ENCODE measurements around the gene SDHC.
A peak's percentile ranks its signal among the peaks of the same experiment; 100 is the strongest.

SDHC gene

DNA sequence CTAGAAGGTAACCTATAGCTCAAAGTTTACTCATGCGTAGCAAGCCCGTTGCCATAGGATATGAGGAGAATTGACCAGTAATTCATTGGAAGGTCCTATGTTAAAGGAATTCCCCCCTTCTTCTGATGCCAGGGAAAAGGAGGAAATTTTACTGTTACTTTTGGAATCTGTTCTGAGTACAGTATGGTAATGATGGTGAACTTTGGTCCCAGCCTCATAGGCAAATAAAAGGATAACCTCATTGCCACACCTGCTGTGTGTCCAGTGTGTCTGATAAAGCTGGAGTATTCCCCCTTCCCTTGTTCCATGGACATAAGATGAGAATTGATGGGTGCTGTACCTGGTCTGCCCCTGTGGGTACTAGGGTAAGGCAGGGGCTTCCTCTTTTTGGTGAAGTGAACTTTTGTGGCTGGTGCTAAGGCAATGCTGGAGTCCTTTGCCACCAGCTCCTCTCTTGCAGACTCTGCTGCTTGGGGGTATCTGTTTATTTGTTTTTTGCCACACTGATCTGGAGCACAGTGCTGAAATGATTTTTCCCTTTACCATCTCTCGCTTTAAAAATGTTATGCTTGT lies 26.6 kb upstream of the SDHC start:
- TF ChIP-seq, protein P1, sequence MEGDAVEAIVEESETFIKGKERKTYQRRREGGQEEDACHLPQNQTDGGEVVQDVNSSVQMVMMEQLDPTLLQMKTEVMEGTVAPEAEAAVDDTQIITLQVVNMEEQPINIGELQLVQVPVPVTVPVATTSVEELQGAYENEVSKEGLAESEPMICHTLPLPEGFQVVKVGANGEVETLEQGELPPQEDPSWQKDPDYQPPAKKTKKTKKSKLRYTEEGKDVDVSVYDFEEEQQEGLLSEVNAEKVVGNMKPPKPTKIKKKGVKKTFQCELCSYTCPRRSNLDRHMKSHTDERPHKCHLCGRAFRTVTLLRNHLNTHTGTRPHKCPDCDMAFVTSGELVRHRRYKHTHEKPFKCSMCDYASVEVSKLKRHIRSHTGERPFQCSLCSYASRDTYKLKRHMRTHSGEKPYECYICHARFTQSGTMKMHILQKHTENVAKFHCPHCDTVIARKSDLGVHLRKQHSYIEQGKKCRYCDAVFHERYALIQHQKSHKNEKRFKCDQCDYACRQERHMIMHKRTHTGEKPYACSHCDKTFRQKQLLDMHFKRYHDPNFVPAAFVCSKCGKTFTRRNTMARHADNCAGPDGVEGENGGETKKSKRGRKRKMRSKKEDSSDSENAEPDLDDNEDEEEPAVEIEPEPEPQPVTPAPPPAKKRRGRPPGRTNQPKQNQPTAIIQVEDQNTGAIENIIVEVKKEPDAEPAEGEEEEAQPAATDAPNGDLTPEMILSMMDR (IDR thresholded peaks at IDR 0.05; ENCODE audit: low read depth, low read length): no peak
- TF ChIP-seq MYC (IDR thresholded peaks at IDR 0.05; ENCODE audit: low read depth, low read length) (no peak), POLR2A (IDR thresholded peaks at IDR 0.05; ENCODE audit: extremely low read depth, insufficient read length) (no peak)
- TF ChIP-seq, protein P2, sequence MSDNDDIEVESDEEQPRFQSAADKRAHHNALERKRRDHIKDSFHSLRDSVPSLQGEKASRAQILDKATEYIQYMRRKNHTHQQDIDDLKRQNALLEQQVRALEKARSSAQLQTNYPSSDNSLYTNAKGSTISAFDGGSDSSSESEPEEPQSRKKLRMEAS (IDR thresholded peaks at IDR 0.05; ENCODE audit: low read depth, low read length): no peak
- H3K4me3 ChIP-seq (ENCODE audit: low read depth, low read length): no peak overlapping the region
- DNase-seq (ENCODE audit: low read depth): peak; percentile 21

DNA sequence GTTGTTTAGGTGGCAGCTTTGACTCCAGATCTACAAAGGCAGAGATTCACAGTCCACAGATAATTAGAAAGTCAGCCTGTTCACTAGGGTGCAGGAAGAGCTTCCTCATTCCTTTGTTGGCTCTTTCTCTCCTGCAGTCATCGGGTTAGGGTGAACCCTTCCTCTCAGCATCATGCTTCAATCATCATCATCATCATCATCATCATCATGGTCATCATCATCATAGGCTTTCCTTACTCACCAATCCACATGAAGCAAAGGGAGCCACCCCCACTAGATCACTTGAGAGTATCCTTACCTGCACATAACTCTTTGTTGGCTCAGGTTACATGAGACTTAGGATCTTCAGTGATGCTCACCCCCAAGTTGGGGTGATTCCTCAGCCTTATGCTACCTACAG lies 23.4 kb upstream of the SDHC start:
- no peak for DNase-seq (ENCODE audit: low read depth)
- TF ChIP-seq POLR2A (IDR thresholded peaks at IDR 0.05; ENCODE audit: extremely low read depth, insufficient read length) (no peak), MYC (IDR thresholded peaks at IDR 0.05; ENCODE audit: low read depth, low read length) (no peak)
- TF ChIP-seq, protein P2 (IDR thresholded peaks at IDR 0.05; ENCODE audit: low read depth, low read length): no peak
- TF ChIP-seq, protein P1 (IDR thresholded peaks at IDR 0.05; ENCODE audit: low read depth, low read length): no peak
- H3K4me3 ChIP-seq (ENCODE audit: low read depth, low read length): no peak overlapping the region

DNA sequence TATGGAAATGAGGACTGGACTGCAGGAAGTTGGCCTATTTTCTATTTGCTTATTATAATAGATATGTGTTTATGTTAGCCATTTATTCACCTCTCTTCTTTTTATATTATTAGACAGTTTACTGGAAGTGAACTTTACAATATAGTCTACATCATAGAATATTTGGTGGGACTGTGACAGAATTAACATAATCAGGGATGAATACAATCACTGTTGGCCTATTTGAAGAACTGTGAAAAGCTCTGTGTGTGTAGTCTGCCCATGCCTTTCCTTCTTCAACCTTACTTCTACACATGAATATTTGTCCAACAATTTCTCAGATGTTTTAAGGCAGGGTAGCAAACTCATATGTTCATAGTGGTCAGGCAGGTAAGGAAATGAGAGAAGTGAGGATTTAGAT lies 16.8 kb upstream of the SDHC start:
- no peak for TF ChIP-seq POLR2A (IDR thresholded peaks at IDR 0.05; ENCODE audit: extremely low read depth, insufficient read length)
- TF ChIP-seq MYC (IDR thresholded peaks at IDR 0.05; ENCODE audit: low read depth, low read length): no peak
- TF ChIP-seq, protein P2 (IDR thresholded peaks at IDR 0.05; ENCODE audit: low read depth, low read length): no peak
- TF ChIP-seq, protein P1 (IDR thresholded peaks at IDR 0.05; ENCODE audit: low read depth, low read length): no peak
- no peak for DNase-seq (ENCODE audit: low read depth)
- H3K4me3 ChIP-seq (ENCODE audit: low read depth, low read length): no peak overlapping the region

DNA sequence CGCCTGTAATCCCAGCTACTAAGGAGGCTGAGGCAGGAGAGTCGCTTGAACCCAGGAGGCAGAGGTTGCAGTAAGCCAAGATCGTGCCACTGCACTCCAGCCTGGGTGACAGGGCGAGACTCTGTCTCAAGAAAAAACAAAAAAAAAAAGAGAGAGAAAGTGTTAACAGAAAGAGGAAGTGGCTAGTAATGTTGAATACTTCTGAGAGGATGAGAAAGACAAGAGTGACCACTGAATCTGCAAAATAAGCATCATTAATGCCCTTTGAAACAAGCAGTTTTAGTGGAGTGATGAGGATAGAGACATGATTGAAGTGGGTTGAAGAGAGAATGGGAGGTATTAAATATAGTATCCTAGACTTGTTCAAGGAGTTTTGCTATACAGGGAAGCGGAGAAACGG lies 16.1 kb upstream of the SDHC start:
- TF ChIP-seq POLR2A (IDR thresholded peaks at IDR 0.05; ENCODE audit: extremely low read depth, insufficient read length): no peak
- TF ChIP-seq, protein P2 (IDR thresholded peaks at IDR 0.05; ENCODE audit: low read depth, low read length): no peak
- TF ChIP-seq, protein P1 (IDR thresholded peaks at IDR 0.05; ENCODE audit: low read depth, low read length): no peak
- no peak for TF ChIP-seq MYC (IDR thresholded peaks at IDR 0.05; ENCODE audit: low read depth, low read length)
- no peak overlapping the region for H3K4me3 ChIP-seq (ENCODE audit: low read depth, low read length)
- peak; percentile 54 for DNase-seq (ENCODE audit: low read depth)

DNA sequence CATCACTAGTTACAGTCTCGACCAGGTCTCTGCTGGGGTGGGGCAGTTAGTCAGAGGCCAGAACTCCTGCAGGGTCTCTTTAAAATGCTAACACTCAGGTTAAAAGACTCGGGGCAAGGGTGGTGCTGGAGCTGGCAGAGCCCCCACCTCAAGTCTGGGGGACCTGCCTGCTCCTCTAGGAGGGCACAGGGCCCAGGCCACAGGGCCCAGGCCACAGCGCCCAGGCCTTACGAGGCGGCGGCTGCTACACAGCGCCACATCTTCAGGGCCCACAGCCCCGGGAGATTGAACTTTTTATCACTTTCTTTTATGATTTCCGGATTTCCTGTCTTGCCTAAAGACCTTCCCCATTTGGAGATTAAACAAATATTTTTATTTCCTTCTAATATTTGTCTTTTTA lies 14.8 kb upstream of the SDHC start:
- TF ChIP-seq MYC (IDR thresholded peaks at IDR 0.05; ENCODE audit: low read depth, low read length) (no peak), POLR2A (IDR thresholded peaks at IDR 0.05; ENCODE audit: extremely low read depth, insufficient read length) (no peak)
- TF ChIP-seq, protein P2 (IDR thresholded peaks at IDR 0.05; ENCODE audit: low read depth, low read length): no peak
- TF ChIP-seq, protein P1 (IDR thresholded peaks at IDR 0.05; ENCODE audit: low read depth, low read length): no peak

More for the DNA sequence above, 14.8 kb upstream of the SDHC start:
- DNase-seq (ENCODE audit: low read depth): peak; percentile 49
- H3K4me3 ChIP-seq (ENCODE audit: low read depth, low read length): no peak overlapping the region

Data from NB4 (cell line).